ENCODE results near the gene CT45A5. TPM values are rescaled to one million over a fixed set of nuclear protein-coding genes. Genes with fewer than 3 reads are reported as not detected.
"Not testable (repeated sequence)": the region's sequence is repeated elsewhere in the genome, so short reads cannot be mapped to it uniquely, and the experiment has no call there.

CT45A5 gene
- total RNA-seq, 2 donors from 2014 or later, result not detected

DNA sequence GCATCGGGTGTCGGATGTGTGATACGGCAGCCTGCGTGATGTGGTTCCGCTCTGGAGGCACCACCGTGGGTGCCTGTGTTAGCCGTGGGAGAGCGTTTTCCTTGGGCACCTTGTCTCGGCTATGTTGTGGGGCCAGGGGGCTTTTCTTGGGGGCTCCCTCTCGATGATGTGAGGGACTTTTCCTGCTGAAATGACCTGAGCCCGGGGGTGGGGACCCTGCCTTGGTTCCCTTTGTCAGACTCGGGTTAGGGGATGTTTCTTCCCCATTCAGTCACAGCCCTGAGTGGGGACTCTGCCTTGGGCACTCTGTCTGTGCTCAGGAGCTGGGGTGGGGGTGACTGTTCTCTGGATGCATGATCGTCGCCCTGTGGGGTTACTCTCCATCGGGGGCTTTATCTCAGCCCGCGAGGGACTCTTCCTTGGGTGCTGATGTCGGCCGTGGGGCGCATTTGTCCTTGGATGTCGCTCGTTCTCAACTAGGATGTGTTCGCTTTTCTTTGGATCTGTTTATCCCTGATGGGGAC, 44.0 kb downstream of the CT45A5 start:
- Mint-ChIP-seq H3K36me3 (ENCODE audit: low read depth) (no peaks in the 10 kb centered on the region), H3K9me3 (peaks cover 67% of the 10 kb centered on the region), H3K27me3 (ENCODE audit: insufficient read depth) (no peaks in the 10 kb centered on the region), H3K4me3 (no peak overlapping the region), H3K27ac (no peak overlapping the region), H3K4me1 (no peaks in the 10 kb centered on the region)
- no peaks in the 10 kb centered on the region for H3K9me3 ChIP-seq (ENCODE audit: control insufficient read depth, low read length)
- H3K27me3 ChIP-seq (ENCODE audit: control insufficient read depth, insufficient read depth, low read length, poor library complexity, severe bottlenecking), result no peaks in the 10 kb centered on the region
- no peak for DNase-seq
- no peak overlapping the region for H3K27ac ChIP-seq (ENCODE audit: low read depth, low read length)
- no peak overlapping the region for H3K9ac ChIP-seq (ENCODE audit: extremely low read depth, low read length, poor library complexity, severe bottlenecking)
- 92 to 100% methylated on average over 1 to 23 of the region's 23 CpGs for WGBS, 2 experiments (ENCODE audit: insufficient coverage in 1 of 2, insufficient read length in 1 of 2)
- no peaks in the 10 kb centered on the region for H3K36me3 ChIP-seq (ENCODE audit: control insufficient read depth, insufficient read depth, low read length)
- H3K4me1 ChIP-seq (ENCODE audit: control insufficient read depth, insufficient read depth, low read length), result no peaks in the 10 kb centered on the region
- TF ChIP-seq, protein P1, sequence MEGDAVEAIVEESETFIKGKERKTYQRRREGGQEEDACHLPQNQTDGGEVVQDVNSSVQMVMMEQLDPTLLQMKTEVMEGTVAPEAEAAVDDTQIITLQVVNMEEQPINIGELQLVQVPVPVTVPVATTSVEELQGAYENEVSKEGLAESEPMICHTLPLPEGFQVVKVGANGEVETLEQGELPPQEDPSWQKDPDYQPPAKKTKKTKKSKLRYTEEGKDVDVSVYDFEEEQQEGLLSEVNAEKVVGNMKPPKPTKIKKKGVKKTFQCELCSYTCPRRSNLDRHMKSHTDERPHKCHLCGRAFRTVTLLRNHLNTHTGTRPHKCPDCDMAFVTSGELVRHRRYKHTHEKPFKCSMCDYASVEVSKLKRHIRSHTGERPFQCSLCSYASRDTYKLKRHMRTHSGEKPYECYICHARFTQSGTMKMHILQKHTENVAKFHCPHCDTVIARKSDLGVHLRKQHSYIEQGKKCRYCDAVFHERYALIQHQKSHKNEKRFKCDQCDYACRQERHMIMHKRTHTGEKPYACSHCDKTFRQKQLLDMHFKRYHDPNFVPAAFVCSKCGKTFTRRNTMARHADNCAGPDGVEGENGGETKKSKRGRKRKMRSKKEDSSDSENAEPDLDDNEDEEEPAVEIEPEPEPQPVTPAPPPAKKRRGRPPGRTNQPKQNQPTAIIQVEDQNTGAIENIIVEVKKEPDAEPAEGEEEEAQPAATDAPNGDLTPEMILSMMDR (conservative IDR thresholded peaks at IDR 0.05), result no peak
- H3K4me3 ChIP-seq (ENCODE audit: low read length), result no peak overlapping the region

DNA sequence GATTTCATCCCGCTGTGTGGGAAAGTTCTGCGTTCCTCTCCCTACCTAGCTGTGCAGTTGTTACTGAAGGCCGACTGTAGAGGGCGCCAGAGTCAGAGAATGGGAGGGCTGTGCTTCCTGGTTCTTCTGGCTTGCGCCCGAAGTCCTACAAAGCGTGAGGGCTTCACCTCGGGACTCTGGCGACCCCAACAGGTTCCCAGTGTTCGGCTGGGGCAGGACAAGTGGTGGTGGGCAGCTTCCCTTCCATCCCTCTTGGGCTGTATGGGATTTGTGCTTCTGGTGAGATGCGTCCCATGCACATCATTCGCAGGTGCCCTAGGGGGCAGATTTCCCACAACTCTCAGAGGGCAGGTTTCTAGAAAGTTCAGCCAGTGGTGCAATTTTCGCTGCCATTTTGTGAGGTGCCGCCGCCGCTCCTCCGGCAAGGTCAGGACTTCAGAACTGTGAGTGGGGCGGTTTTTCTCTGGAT, 44.6 kb downstream of the CT45A5 start:
- WGBS, 2 experiments (ENCODE audit: insufficient coverage in 1 of 2, insufficient read length in 1 of 2), result 69 to 100% methylated on average over 6 to 18 of the region's 18 CpGs
- H3K4me1 Mint-ChIP-seq, result no peaks in the 10 kb centered on the region
- no peak overlapping the region for H3K27ac Mint-ChIP-seq
- DNase-seq, result peak; percentile 70
- no peaks in the 10 kb centered on the region for H3K27me3 Mint-ChIP-seq (ENCODE audit: insufficient read depth)
- no peak overlapping the region for H3K4me3 ChIP-seq (ENCODE audit: low read length)
- H3K4me3 Mint-ChIP-seq, result no peak overlapping the region
- peaks cover 63% of the 10 kb centered on the region for H3K9me3 Mint-ChIP-seq
- no peaks in the 10 kb centered on the region for H3K36me3 Mint-ChIP-seq (ENCODE audit: low read depth)
- H3K4me1 ChIP-seq (ENCODE audit: control insufficient read depth, insufficient read depth, low read length), result no peaks in the 10 kb centered on the region
- H3K36me3 ChIP-seq (ENCODE audit: control insufficient read depth, insufficient read depth, low read length), result no peaks in the 10 kb centered on the region
- no peak overlapping the region for H3K9ac ChIP-seq (ENCODE audit: extremely low read depth, low read length, poor library complexity, severe bottlenecking)
- no peaks in the 10 kb centered on the region for H3K9me3 ChIP-seq (ENCODE audit: control insufficient read depth, low read length)
- no peak overlapping the region for H3K27ac ChIP-seq (ENCODE audit: low read depth, low read length)
- no peaks in the 10 kb centered on the region for H3K27me3 ChIP-seq (ENCODE audit: control insufficient read depth, insufficient read depth, low read length, poor library complexity, severe bottlenecking)
- TF ChIP-seq, protein P1 (conservative IDR thresholded peaks at IDR 0.05), result peak; percentile 45

DNA sequence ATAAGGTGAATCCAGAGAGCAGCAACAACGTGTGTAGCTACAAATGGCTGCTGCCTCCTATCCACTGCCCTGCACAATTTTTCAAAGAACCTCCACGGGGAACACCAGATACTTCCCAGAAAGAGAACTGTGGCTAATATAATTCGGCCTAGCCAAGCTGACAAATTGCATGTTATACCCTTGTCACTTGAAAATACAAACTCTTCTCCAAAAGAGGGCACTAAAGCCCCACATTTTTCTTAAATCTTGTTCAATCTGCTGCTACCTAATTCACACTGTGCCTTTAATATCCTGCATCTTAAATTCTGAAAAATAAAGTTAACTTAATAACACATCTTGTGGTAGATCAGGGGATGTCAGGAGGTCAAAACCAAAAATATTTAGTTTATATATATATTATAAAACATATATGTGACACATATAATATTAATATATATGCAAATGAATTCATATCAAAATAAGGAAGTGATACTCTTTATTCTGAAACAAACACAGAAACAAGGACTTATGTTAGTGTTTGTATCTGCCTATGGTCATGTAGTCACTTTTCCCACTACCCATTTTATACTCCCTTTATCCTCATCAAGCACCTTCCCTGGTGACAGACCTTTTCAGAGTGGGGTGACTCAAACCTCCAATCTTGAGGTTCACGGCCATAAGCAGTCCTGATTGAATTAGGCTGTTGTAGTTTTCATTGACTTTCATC, 47.8 kb downstream of the CT45A5 start:
- Mint-ChIP-seq H3K4me3 (no peak overlapping the region), H3K27ac (no peak overlapping the region), H3K4me1 (no peaks in the 10 kb centered on the region), H3K27me3 (ENCODE audit: insufficient read depth) (no peaks in the 10 kb centered on the region), H3K36me3 (ENCODE audit: low read depth) (no peaks in the 10 kb centered on the region), H3K9me3 (peaks cover 59% of the 10 kb centered on the region)
- H3K9me3 ChIP-seq (ENCODE audit: control insufficient read depth, low read length), result no peaks in the 10 kb centered on the region
- no peak overlapping the region for H3K4me3 ChIP-seq (ENCODE audit: low read length)
- TF ChIP-seq, protein P1 (conservative IDR thresholded peaks at IDR 0.05), result no peak
- WGBS, 2 experiments (ENCODE audit: insufficient coverage in 1 of 2, insufficient read length in 1 of 2), result 64 to 83% methylated on average over 1 to 4 of the region's 4 CpGs
- H3K36me3 ChIP-seq (ENCODE audit: control insufficient read depth, insufficient read depth, low read length), result no peaks in the 10 kb centered on the region
- no peaks in the 10 kb centered on the region for H3K27me3 ChIP-seq (ENCODE audit: control insufficient read depth, insufficient read depth, low read length, poor library complexity, severe bottlenecking)
- no peaks in the 10 kb centered on the region for H3K4me1 ChIP-seq (ENCODE audit: control insufficient read depth, insufficient read depth, low read length)
- H3K27ac ChIP-seq (ENCODE audit: low read depth, low read length), result no peak overlapping the region
- H3K9ac ChIP-seq (ENCODE audit: extremely low read depth, low read length, poor library complexity, severe bottlenecking), result no peak overlapping the region
- no peak for DNase-seq

DNA sequence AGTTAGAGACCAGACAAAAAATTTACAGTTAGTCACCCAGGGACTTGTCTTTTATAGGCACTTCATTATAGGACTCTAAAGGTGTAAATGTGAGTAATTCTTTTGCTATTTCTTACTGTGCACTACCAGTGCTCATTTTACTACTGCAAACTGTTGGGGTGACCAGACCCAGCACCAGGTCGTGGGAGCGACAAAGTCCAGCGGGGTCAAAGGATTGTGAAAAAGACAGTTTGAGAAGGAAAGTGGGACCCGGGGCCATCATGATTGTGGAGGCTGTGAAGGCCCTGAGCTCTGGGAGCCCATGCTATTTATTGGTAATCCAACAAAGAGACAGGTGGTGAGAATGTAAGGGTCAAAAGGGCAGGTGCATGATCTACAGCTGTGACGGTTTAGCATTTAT, 50.6 kb downstream of the CT45A5 start:
- not testable (repeated sequence) for H3K36me3 ChIP-seq (ENCODE audit: control insufficient read depth, insufficient read depth, low read length); H3K27me3 ChIP-seq (ENCODE audit: control insufficient read depth, insufficient read depth, low read length, poor library complexity, severe bottlenecking); H3K4me3 ChIP-seq (ENCODE audit: low read length); H3K27ac Mint-ChIP-seq; H3K27ac ChIP-seq (ENCODE audit: low read depth, low read length); DNase-seq; H3K27me3 Mint-ChIP-seq (ENCODE audit: insufficient read depth); H3K4me3 Mint-ChIP-seq; H3K4me1 ChIP-seq (ENCODE audit: control insufficient read depth, insufficient read depth, low read length); H3K9ac ChIP-seq (ENCODE audit: extremely low read depth, low read length, poor library complexity, severe bottlenecking); H3K4me1 Mint-ChIP-seq; H3K36me3 Mint-ChIP-seq (ENCODE audit: low read depth); H3K9me3 ChIP-seq (ENCODE audit: control insufficient read depth, low read length)
- WGBS, 2 experiments (ENCODE audit: insufficient coverage in 1 of 2, insufficient read length in 1 of 2), result 40 to 73% methylated on average over 1 to 5 of the region's 5 CpGs
- peaks cover 31% of the 10 kb centered on the region for H3K9me3 Mint-ChIP-seq
